Fibroblast of lung (primary cell): ENCODE data around the gene RPEL1.
"Not testable (repeated sequence)": the region's sequence is repeated elsewhere in the genome, so short reads cannot be mapped to it uniquely, and the experiment has no call there.

Experiments
- EZH2 ChIP-seq: IDR thresholded peaks from 2 replicates; pipeline ENCODE4 v1.5.1; 2012; ENCODE audit warnings: low read length, control low read depth, mild to moderate bottlenecking; ENCODE audit errors: missing control alignments
- TF ChIP-seq, protein P1 (sequence below), 2 donors: IDR thresholded peaks in 1 of 2; conservative IDR thresholded peaks in 1 of 2; 1 replicate in 1 of 2; 2 replicates in 1 of 2; pipeline ENCODE4 v1.5.1; 2011 to 2012; ENCODE audit warnings: low read length in 2 of 2, control low read depth in 1 of 2, inconsistent platforms in 1 of 2, low read depth in 1 of 2, mild to moderate bottlenecking in 1 of 2

DNA sequence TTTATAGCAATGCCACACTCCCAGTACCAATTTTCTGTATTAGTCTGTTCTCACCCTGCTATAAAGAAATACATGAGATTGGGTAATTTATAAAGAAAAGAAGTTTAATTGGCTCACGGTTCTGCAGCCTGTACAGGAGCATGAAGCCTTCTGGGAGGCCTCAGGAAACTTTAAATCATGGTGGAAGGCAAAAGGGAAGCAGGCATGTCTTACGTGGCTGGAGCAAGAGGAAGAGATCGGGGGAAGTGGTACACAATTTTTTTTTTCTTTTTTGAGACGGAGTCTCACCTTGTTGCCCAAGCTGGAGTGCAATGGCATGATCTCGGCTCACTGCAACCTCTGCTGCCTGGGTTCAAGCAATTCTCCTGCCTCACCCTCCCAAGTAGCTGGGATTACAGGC lies 21.0 kb upstream of the RPEL1 start:
- TF ChIP-seq, protein P1, sequence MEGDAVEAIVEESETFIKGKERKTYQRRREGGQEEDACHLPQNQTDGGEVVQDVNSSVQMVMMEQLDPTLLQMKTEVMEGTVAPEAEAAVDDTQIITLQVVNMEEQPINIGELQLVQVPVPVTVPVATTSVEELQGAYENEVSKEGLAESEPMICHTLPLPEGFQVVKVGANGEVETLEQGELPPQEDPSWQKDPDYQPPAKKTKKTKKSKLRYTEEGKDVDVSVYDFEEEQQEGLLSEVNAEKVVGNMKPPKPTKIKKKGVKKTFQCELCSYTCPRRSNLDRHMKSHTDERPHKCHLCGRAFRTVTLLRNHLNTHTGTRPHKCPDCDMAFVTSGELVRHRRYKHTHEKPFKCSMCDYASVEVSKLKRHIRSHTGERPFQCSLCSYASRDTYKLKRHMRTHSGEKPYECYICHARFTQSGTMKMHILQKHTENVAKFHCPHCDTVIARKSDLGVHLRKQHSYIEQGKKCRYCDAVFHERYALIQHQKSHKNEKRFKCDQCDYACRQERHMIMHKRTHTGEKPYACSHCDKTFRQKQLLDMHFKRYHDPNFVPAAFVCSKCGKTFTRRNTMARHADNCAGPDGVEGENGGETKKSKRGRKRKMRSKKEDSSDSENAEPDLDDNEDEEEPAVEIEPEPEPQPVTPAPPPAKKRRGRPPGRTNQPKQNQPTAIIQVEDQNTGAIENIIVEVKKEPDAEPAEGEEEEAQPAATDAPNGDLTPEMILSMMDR (conservative IDR thresholded peaks at IDR 0.05 in 1 of 2, IDR thresholded peaks at IDR 0.05 in 1 of 2; ENCODE audit: low read depth in 1 of 2, low read length in 2 of 2): not testable (repeated sequence)
- not testable (repeated sequence) for TF ChIP-seq EZH2
